Keratinocyte (primary cell): Measurements from ENCODE around the gene WDR7. TPM values are rescaled to one million over a fixed set of nuclear protein-coding genes. Genes with fewer than 3 reads are reported as not detected.

Experiments
- DNase-seq: peaks from one replicate; pipeline ENCODE4 v3.0.0-alpha.2; 2011; ENCODE audit warnings: low read depth, missing footprints, low spot score
- FAIRE-seq: peaks from 2 replicates; lab custom pipeline; 2011; peaks lifted over from hg19 to GRCh38; lab: Jason Lieb, UNC
- H2AFZ ChIP-seq: 2 replicates; pipeline ENCODE4 v1.6.0; 2012; ENCODE audit warnings: low read length, control low read depth, inconsistent platforms; ENCODE audit not compliant: control insufficient read depth
- H3K27ac ChIP-seq: 2 replicates; pipeline ENCODE4 v1.5.1; 2011; ENCODE audit warnings: low read length; ENCODE audit not compliant: control insufficient read depth, insufficient read depth
- H3K27me3 ChIP-seq: 3 replicates; pipeline ENCODE4 v1.6.0; 2011; ENCODE audit warnings: low read length; ENCODE audit not compliant: control insufficient read depth, insufficient read depth; ENCODE audit errors: extremely low read depth
- H3K36me3 ChIP-seq, 2 experiments: 2 replicates in 1 of 2; 3 replicates in 1 of 2; pipeline ENCODE4 v1.5.1; 2011; ENCODE audit warnings: low read length in 2 of 2, mild to moderate bottlenecking in 1 of 2; ENCODE audit not compliant: control insufficient read depth in 2 of 2, insufficient read depth in 2 of 2; ENCODE audit errors: extremely low read depth in 1 of 2
- H3K4me1 ChIP-seq: 3 replicates; pipeline ENCODE4 v1.5.1; 2011; ENCODE audit warnings: low read length; ENCODE audit not compliant: control insufficient read depth, insufficient read depth; ENCODE audit errors: extremely low read depth
- H3K4me2 ChIP-seq: 3 replicates; pipeline ENCODE4 v1.6.0; 2011; ENCODE audit warnings: low read depth, low read length; ENCODE audit not compliant: control insufficient read depth, insufficient read depth; ENCODE audit errors: extremely low read depth
- H3K4me3 ChIP-seq, 3 experiments: fragments of 200-600 bp in 1 of 3; sonication (generic) in 1 of 3; 2 replicates in 2 of 3; 3 replicates in 1 of 3; pipeline ENCODE4 v1.5.1; 2011 to 2016; ENCODE audit warnings: low read length in 3 of 3, mild to moderate bottlenecking in 3 of 3, control low read depth in 2 of 3, inconsistent platforms in 1 of 3, low read depth in 1 of 3, mixed read lengths in 1 of 3, mixed run types in 1 of 3, moderate library complexity in 1 of 3; ENCODE audit not compliant: control insufficient read depth in 2 of 3, insufficient read depth in 2 of 3; ENCODE audit errors: extremely low read depth in 1 of 3
- H3K79me2 ChIP-seq: 2 replicates; pipeline ENCODE4 v1.6.0; 2012; ENCODE audit warnings: low read length; ENCODE audit not compliant: control insufficient read depth, insufficient read depth
- H3K9ac ChIP-seq: 3 replicates; pipeline ENCODE4 v1.6.0; 2011; ENCODE audit warnings: low read length; ENCODE audit not compliant: control insufficient read depth, insufficient read depth; ENCODE audit errors: extremely low read depth
- H3K9me1 ChIP-seq: 3 replicates; pipeline ENCODE4 v1.6.0; 2011; ENCODE audit warnings: low read length; ENCODE audit not compliant: control insufficient read depth, insufficient read depth; ENCODE audit errors: extremely low read depth
- H3K9me3 ChIP-seq: 2 replicates; pipeline ENCODE4 v1.5.1; 2012; ENCODE audit warnings: low read depth, low read length; ENCODE audit not compliant: control insufficient read depth
- H4K20me1 ChIP-seq: 3 replicates; pipeline ENCODE4 v1.6.0; 2011; ENCODE audit warnings: low read length; ENCODE audit not compliant: control insufficient read depth, insufficient read depth; ENCODE audit errors: extremely low read depth
- CTCF ChIP-seq, 3 experiments: IDR thresholded peaks in 1 of 3; conservative IDR thresholded peaks in 1 of 3; optimal IDR thresholded peaks in 1 of 3; 2 replicates in 2 of 3; 3 replicates in 1 of 3; pipeline versions ENCODE3 to v1.5.1; 2011; ENCODE audit warnings: low read length in 3 of 3, mild to moderate bottlenecking in 3 of 3, moderate library complexity in 2 of 3, control low read depth in 1 of 3, inconsistent platforms in 1 of 3; ENCODE audit not compliant: insufficient read depth in 2 of 3; ENCODE audit errors: extremely low read depth in 1 of 3
- EZH2 ChIP-seq: IDR thresholded peaks from one replicate; pipeline ENCODE4 v1.6.1; 2012; ENCODE audit warnings: inconsistent platforms, mild to moderate bottlenecking, low read length, moderate library complexity
- dilution Hi-C: fragments of 300-500 bp; cut with MboI; formaldehyde crosslinking; loops from one replicate; pipeline ENCODE4 v1.7.0; 2020; ENCODE audit warnings: low sequenced_read_pairs; ENCODE audit not compliant: extremely low pct_ligation_motif_present
- polyA plus RNA-seq, 5 experiments: library from polyadenylated mRNA; depleted of rRNA in 3 of 5; stranded (reverse) in 3 of 5; stranded (forward) in 1 of 5; unstranded in 1 of 5; fragments of >200 nt; gene quantifications; 1 replicate in 1 of 5; 2 replicates in 3 of 5; 3 replicates in 1 of 5; pipeline versions ENCODE4 v1.2.1 to v1.2.3, GENCODE V29; 2011 to 2012; ENCODE audit warnings: missing spikeins in 2 of 5, low read depth in 1 of 5, low replicate concordance in 1 of 5

The WDR7 gene
- polyA plus RNA-seq, 1 donor (not counting 4 experiments of a cell fraction or from before 2014, with no cell fraction given): 6.9 TPM

GRCh38 chr18:56775701-56776100 lies 124.5 kb downstream of the WDR7 start:
- no peak for DNase-seq
- no peak overlapping the region for H3K27ac ChIP-seq
- no peaks in the 10 kb centered on the region for H3K9me3 ChIP-seq
- dilution Hi-C loops: no loop called here
- TF ChIP-seq EZH2: no peak
- no peak for TF ChIP-seq CTCF (optimal IDR thresholded peaks at IDR 0.05 in 1 of 3, IDR thresholded peaks at IDR 0.05 in 1 of 3, conservative IDR thresholded peaks at IDR 0.05 in 1 of 3; ENCODE audit: extremely low read depth in 1 of 3, insufficient read depth in 2 of 3, low read length in 3 of 3)
- H3K27me3 ChIP-seq: no peaks in the 10 kb centered on the region
- no peak overlapping the region for H3K4me2 ChIP-seq
- no peak overlapping the region for H3K4me3 ChIP-seq
- no peak for FAIRE-seq
- no peak overlapping the region for H3K9ac ChIP-seq
- no peak overlapping the region for H2AFZ ChIP-seq
- no peaks in the 10 kb centered on the region for H3K79me2 ChIP-seq
- H4K20me1 ChIP-seq: no peaks in the 10 kb centered on the region
- H3K4me1 ChIP-seq: no peaks in the 10 kb centered on the region
- H3K9me1 ChIP-seq: no peaks in the 10 kb centered on the region
- H3K36me3 ChIP-seq: no peaks in the 10 kb centered on the region

- Histone ChIP-seq H3K4me3 (no peak overlapping the region), H2AFZ (no peak overlapping the region), H3K36me3 (no peaks in the 10 kb centered on the region), H3K9me3 (no peaks in the 10 kb centered on the region), H3K9ac (no peak overlapping the region), H3K4me1 (no peaks in the 10 kb centered on the region), H3K9me1 (no peaks in the 10 kb centered on the region), H3K27ac (no peak overlapping the region), H3K4me2 (no peak overlapping the region), H4K20me1 (no peaks in the 10 kb centered on the region), H3K27me3 (no peaks in the 10 kb centered on the region), H3K79me2 (no peaks in the 10 kb centered on the region)
- TF ChIP-seq EZH2 (no peak), CTCF (optimal IDR thresholded peaks at IDR 0.05 in 1 of 3, IDR thresholded peaks at IDR 0.05 in 1 of 3, conservative IDR thresholded peaks at IDR 0.05 in 1 of 3; ENCODE audit: extremely low read depth in 1 of 3, insufficient read depth in 2 of 3, low read length in 3 of 3) (no peak)
- no peak for DNase-seq
- dilution Hi-C loops: no loop called here
- no peak for FAIRE-seq
These were observed 136.2 kb downstream of the WDR7 start for GRCh38 chr18:56787390-56787789.
